ENCODE data around the gene TEK.
A peak's percentile ranks its signal among the peaks of the same experiment; 100 is the strongest.
"Not testable (repeated sequence)": the region's sequence is repeated elsewhere in the genome, so short reads cannot be mapped to it uniquely, and the experiment has no call there.

The TEK gene

GRCh38 chr9:27182421-27182820, 73.4 kb downstream of the TEK start:
- no peak for DNase-seq

- DNase-seq, result no peak
Observed at GRCh38 chr9:27183131-27183530, 74.1 kb downstream of the TEK start.

- DNase-seq, result no peak
Observed at GRCh38 chr9:27183701-27184100, 74.7 kb downstream of the TEK start.

- peak; percentile 75 for DNase-seq
Observed at GRCh38 chr9:27184556-27185351, 75.7 kb downstream of the TEK start.

GRCh38 chr9:27188426-27188825, 79.4 kb downstream of the TEK start:
- no peak for DNase-seq

- DNase-seq, result no peak
Observed at GRCh38 chr9:27189426-27189825, 80.4 kb downstream of the TEK start.

GRCh38 chr9:27192291-27192960, 83.4 kb downstream of the TEK start:
- no peak for DNase-seq

GRCh38 chr9:27193886-27194285, 84.9 kb downstream of the TEK start:
- no peak for DNase-seq

- no peak for DNase-seq
Observed at GRCh38 chr9:27194401-27195091, 85.5 kb downstream of the TEK start.

GRCh38 chr9:27195191-27195590, 86.2 kb downstream of the TEK start:
- DNase-seq, result no peak

- DNase-seq, result no peak
Observed at GRCh38 chr9:27196383-27196782, 87.4 kb downstream of the TEK start.

- DNase-seq, result no peak
Observed at GRCh38 chr9:27198190-27198589, 89.2 kb downstream of the TEK start.

- no peak for DNase-seq
Observed at GRCh38 chr9:27202056-27202455, 93.0 kb downstream of the TEK start.

- DNase-seq, result no peak
Observed at GRCh38 chr9:27203783-27204182, 94.8 kb downstream of the TEK start.

GRCh38 chr9:27204578-27204977, 95.6 kb downstream of the TEK start:
- no peak for DNase-seq

- DNase-seq, result no peak
Observed at GRCh38 chr9:27205198-27205597, 96.2 kb downstream of the TEK start.

- no peak for DNase-seq
Observed at GRCh38 chr9:27206041-27206440, 97.0 kb downstream of the TEK start.

GRCh38 chr9:27209034-27209433, 100.0 kb downstream of the TEK start:
- DNase-seq, result no peak

GRCh38 chr9:27210588-27210987, 101.6 kb downstream of the TEK start:
- DNase-seq, result no peak

GRCh38 chr9:27212191-27212590, 103.2 kb downstream of the TEK start:
- DNase-seq, result no peak

GRCh38 chr9:27212621-27213020, 103.6 kb downstream of the TEK start:
- DNase-seq, result no peak

- DNase-seq, result no peak
Observed at GRCh38 chr9:27227192-27227591, 118.2 kb downstream of the TEK start.

GRCh38 chr9:27239648-27240047, 130.6 kb downstream of the TEK start:
- not testable (repeated sequence) for DNase-seq

GRCh38 chr9:27247756-27248155, 138.7 kb downstream of the TEK start:
- DNase-seq, result no peak
